Epidermal melanocyte (primary cell): Measurements from ENCODE around the gene RHCE.
"Not testable (repeated sequence)": the region's sequence is repeated elsewhere in the genome, so short reads cannot be mapped to it uniquely, and the experiment has no call there.

Source experiments
- DNase-seq: peaks from one replicate; pipeline ENCODE4 v3.0.0; 2011; ENCODE audit warnings: low spot score; ENCODE audit not compliant: insufficient read length

Gene RHCE

DNA sequence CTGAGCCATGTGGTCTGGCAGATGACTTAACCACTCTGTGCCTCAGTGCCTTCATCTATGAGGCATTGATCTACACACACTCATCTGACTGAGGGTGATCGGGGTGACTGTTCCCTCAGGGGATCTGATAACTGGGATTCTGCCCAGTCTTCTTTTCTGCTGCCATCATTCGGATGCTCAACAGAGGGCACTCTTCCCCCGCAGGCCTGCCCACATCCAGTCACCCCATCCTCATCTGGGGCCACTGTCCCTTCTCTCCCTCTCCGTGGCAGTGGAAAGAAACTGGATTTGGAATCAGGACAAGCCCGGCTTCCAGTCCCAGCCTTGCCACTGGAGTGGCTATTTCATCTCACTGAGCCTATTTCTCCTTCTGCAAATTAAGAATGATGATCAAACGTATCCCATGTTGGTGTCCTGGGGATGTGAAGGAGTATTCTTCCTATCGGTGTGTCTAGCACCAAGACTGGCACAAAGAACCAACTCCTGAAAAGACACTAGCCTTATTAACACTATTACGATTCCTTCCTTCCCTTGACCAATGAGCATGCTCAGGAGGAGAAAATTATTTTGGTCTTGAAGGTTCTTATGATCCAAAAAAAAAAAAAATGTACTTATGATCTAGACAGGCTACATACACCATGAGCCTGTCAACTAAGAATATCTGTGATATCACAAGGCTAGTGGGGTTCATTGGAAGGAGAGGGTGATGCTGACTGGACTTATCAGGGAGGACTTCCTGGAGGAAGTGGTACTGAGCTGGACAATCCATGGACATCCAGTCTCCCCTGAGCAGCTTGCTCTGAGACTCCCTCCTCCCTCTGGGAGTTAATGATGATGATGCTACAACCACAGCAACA is 17.4 kb downstream of the RHCE start:
- not testable (repeated sequence) for DNase-seq

DNA sequence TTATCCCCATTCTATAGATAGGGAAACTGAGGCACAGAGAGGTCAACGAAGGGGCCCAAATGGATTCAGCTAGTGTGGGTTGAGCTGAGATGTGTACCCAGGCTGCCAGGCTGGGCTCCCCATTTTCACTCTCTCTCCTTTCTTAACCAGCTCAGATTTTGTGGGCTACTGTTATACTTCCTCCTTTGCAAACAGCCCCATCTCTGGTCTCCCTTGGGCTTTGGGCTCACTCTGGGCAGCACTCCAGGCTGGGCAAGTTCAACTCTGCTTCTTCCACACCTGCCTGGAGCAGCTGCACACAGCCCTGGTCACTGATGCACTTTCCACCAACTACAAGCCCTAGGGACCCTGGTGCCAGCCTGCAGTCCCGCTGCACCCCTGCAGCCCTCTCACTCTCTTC is 22.5 kb downstream of the RHCE start:
- not testable (repeated sequence) for DNase-seq

DNA sequence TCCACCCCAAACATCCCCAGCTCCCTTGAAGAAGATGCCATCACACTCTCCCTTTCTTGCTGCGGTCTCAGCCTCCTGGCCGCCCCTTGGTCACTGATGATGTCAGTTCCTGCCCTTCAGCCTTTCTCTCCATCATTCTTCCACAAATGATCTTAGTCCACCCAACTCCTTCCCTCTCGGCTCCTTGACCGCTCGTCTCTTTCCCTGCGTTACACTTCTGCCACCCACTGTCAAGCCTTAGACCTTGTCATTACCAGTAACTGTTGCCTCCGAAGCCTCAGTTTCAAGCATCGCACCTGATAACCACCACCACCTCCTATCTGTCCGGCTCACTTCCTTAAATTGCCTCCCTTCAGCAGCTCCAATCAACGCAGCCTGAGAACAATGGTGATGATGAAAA is 23.1 kb downstream of the RHCE start:
- DNase-seq: not testable (repeated sequence)

DNA sequence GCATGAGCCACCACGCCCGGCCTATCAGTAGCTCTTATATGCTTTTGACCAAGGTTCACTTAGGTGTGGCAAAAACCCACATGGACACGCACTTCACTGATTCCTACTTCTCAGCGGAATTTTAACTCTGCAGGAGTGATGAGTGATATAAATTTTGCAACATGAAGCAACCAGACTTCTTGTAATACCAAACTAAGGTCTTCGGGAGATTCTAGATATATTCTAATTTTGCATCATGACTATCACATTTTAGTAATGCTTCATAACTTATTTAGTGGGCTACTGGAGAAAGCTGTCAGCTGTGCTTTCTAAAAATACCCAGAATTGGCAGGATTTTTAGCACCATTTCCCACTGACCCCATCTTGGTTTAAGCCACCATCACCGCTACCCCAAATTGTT is 27.8 kb downstream of the RHCE start:
- no peak for DNase-seq

DNA sequence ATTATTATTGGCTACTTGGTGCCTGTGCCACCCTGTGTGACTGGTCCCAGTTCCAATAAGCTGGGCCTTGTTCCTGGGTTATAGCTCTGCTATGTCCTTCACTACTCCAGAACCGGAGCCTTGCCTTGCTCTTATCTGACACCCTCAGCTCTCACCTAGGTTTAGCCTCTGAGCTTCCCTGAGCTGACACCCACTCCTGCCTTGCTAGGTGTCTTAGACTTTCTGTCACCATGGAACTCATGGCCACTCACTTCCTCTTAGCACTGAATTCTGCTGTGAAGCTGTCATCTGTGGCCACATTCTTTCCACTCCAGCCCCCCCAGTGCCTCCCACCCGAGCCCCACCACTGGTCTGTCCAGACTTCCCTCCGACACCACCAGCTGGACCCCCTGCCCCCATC is 30.9 kb downstream of the RHCE start:
- DNase-seq: not testable (repeated sequence)

DNA sequence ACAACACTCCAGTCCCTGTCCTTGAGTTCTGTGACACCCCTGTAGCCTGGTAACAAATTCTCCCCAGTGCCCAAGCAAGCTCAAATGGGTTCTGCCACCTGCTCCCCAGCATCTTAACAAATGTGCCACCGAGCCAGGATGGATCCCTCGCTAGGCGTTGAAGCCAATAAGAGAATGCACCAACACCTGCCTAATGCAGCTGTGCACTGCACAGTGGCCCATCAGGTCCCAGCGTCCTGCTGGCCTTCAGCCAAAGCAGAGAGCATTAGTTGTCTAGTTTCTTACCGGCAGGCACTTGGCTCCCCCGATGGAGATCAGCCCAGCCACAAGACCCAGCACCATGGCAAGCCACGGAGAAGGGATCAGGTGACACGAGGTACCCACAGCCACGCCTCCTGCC is 31.9 kb downstream of the RHCE start:
- not testable (repeated sequence) for DNase-seq

DNA sequence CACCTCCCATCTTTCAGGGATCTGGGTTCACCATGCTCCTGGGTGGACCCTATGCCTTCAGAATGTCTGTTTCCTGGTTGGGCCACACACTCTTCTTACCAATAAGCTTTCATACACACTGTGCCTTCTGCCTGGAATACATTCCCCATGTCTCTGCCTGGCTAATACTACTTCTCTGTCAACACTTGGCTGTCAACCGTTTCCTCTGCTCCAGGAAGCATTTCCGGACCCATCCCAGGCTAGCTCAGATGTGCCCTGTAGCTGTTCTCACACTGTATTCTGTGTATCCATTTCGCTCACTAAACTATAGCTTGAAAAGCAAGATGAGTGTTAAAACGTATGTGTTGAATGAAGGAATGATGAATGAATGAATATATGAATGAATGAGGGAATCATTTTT is 33.5 kb downstream of the RHCE start:
- not testable (repeated sequence) for DNase-seq

DNA sequence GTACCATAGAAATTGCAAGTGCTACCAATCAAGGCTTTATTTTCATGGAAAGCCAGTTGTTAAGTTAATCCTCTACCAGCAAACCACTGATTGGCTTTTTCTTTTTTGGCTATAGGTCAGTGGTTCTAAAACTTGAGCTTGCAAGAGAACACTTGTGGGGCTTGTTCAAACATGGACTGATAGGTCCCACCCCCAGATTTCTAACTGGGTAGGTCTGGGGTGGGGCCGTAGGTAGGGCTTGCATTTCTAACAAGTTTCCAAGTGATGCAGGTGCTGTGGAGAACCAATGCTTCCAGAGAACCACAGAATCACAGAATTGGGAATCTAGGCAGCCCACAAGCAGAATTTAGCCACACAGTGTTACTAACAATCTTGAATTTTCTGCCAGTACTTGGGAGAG is 36.8 kb downstream of the RHCE start:
- DNase-seq: not testable (repeated sequence)

DNA sequence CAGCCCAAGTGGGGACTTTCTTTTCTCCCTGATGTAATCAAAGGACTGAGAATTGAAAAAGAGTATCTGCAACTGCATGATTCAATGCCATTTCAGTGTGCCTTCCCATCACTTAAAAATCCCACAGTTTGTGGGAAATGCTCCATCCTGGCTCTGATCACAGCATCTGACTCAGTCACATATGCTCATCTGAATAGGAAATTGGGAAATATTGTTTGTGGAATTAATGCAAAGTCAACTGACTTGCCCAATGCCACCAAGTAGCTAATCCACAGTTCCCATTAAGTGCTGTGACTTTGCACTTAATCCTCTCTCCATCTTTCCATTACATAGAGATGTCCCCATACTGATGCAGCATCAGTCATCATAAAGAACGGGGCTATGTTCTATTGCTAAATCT is 37.5 kb downstream of the RHCE start:
- not testable (repeated sequence) for DNase-seq

DNA sequence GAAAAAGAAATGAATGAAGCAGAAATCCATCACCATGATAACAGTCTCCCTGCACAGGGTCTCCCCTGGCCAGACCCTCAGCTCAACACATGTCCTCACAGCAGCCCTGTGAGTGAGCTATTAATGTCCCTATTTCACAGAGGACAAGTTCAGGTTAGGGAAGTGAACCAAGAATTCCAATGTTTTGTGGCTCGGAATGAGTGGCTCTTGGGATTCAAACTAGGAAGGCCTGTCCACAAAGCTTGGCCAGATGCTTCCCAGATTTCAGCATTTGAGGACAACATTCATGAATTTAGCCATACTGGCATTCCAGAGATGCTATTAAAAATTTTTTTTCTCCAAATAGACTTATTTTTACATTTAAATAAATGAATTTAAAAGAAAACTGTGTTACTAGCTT is 38.1 kb downstream of the RHCE start:
- not testable (repeated sequence) for DNase-seq

DNA sequence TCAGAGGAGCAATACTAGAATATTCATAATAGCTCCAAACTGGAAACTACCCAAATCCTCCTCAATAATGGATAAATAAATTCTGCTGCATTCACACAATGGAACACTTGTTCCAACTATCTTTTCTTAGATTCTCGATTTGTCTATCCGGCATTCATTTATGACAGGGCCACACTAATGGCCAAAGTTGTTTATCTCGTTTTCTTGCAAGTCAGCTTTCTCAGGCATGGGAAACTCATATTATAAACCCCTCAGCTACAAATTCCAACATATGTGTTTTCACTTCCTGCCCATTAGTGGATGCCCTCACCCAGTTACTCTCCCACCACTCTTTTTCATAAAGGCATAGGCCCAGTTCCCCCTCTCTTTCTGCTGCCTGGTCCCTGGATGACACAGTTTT is 42.3 kb downstream of the RHCE start:
- DNase-seq: not testable (repeated sequence)

DNA sequence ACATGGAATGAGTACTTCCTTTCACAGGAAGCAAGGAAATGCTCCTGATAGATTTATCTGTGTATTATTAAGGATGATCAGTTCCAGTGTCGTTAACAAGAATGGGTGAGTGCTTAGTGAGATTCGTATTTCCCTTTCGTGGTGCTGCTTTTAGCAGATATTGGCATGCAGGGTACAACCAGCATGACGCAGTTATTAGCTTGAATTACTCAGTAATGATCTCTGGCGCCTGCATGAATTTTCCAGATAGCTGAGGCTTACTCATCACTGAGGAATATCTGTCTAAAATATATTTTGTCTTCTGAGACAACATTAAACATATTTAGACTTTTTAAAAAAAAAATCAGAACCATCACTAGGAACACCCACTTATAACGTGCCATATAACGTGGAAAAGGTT is 48.9 kb downstream of the RHCE start:
- DNase-seq: not testable (repeated sequence)

DNA sequence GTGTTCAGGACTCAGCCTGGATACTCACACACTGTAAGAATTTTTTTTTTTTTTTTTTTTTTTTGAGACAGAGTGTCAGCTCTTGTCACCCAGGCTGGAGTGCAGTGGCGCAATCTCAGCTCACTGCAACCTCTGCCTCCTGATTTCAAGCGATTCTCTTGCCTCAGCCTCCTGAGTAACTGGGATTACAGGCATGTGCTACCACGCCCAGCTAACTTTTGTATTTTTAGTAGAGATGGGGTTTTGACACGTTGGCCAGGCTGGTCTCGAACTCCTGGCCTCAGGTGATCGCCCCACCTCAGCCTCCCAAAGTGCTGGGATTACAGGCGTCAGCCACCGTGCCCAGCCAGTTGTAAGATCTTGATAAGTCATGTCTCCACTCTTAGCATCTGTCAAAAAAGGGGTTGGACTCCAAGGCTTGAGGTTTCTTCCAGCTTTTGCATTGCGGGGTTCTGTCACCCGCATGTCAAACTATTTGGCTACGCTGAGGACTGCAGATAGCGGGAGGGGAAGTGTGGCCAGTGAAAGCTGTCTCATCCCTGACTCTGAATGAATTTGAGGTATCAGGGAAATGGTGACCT is 50.8 kb downstream of the RHCE start:
- DNase-seq: not testable (repeated sequence)

DNA sequence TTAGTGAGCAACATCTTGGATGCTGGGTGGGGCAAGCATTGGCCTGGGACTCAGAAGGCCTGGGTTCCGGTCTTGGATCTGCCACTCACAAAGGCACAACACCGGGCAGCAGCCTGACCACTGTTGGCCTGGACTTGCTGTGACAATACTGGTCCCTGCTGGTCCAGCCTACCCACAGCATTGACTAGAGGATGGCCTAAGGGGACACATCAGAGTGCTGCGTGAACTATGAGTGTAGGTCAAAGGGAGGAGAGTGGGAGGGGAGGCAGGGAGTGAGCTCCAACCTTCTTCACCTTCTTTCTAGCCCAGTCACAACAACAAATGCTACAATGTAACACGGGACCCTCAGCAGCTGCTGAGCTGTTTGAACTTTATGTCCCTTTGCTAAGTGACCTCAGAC is 51.4 kb downstream of the RHCE start:
- no peak for DNase-seq

DNA sequence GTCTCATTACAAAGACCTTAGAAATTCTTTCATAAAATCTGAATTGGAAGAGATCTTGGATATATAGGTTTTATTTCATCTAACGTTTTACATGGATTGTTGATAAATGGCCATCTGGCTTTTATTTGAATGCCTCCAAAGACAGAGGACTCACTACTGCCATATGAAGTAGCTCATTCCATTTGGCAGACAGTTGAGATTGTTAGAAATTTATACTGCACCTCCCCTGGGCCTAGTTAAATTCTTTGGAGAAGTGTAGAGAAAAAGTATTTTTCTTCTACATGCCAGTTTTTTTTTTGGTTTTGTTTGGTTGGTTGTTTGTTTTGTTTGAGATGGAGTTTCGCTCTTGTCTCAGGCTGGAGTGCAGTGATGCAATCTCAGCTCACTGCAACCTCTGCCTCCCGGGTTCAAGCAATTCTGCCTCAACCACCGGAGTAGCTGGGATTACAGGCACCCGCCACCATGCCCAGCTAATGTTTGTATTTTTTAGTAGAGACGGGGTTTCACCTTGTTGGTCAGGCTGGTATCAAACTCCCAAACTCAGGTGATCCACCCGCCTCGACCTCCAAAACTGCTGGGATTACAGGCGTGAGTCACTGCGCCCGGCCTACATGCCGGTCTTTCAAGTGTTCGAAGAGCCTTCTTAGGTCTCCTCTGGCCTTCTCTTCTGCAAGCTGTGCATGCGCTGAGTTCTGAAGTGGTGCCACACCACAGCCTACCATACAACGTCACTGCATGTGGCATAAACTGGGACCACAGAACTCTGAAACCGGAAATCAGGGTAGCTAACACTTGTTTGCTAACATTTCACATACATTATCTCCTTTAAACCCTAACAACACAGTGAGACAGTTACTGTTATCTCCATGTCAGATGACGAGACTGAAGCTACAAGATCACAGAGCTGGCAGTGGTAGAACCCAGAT is 57.7 kb downstream of the RHCE start:
- not testable (repeated sequence) for DNase-seq

DNA sequence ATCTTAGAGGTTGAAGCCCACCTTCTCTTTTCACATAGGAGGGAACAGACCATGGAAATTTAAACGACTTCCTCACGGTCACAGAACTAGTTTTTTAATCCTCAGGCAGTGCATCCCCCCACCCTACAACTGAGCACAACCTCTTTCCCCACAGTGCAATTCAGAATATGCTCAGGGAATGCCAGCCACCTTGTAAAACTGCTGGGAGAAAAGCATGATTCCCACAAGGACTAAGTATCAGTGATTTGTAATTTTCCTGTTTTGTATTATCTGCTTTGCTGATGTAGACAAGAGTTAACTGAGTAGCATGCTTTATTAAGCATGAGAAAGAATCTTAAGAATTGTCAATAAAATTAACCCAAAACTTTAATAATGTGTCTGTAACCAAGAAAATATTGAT is 58.7 kb downstream of the RHCE start:
- no peak for DNase-seq

DNA sequence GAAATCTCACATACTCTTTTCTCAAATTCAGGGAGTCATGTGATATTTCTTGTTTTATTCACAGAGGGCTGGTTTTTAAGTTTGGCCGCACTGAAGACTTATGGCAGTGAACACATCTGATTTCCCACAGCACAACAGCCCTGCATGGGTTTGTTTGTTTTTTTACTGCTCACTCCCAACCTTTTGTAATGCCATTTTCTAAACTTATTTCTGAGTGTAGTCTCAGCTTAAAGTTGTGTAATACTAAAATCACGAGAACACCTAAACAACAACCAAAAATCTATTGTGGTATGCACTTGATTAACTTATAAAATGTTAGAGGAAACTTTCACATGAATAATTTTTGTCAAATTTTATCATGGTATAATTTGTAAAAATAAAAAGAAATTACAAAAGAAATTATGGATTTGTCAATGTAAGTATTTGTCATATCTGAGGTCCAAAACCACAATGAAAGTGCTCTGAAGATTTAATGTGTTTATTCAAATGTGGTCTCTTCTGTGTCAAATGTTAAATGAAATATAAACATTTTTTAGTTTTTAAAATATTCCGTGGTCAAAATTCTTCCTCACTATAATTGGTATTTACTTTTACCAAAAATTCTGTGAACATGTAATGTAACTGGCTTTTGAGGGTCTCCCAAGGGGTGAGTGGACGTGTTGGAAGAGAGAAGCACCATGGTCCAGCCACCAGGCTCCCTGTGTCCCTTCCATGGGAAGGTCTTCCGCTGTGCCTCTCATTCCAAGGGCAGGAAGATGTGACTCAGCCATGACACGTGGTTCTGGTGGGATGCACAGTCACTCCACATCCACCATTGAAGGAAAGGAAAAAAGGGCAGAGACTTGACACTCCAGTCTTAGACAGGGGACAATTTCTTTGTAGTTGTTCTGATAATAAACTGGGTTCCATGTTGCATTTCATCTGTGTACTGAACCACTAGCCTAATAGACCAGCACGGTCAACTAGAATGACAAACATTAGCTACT is 59.7 kb downstream of the RHCE start:
- DNase-seq: no peak

DNA sequence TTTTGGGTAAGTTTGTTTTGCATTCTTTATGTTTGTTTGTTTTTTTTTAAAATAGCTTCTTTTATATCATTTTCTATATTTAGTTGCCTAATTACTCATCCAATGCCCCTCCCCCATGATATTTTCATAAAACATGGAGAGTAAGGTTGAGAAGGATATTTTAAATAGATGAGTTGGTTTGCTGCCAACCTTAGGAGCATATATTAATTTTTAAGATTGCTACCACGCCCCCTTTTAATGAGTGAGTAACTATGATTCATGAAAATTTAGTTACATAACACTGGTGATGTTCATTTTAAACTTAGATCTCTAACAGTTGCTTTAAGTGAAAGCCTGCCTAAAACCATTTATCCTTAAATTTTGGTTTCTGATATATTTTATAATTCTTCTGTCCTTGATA is 63.8 kb downstream of the RHCE start:
- no peak for DNase-seq

DNA sequence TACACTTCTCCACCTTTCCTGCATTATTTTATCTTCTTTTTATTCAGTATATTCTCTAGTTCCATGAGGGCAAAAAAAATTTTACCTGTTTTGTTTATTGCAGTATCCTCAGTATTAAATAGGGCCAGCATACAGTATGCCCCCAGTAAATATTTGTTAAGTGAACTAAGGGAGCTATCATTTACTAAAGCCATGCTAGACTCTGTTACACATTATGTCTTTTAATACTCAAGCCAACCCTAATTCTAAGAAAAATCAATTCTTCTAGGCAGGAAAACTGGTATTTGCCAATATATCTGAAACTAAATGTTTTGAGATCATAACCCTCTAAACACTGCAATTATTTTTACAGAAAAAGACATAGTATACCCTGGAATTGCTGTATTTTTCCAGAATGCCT is 64.2 kb downstream of the RHCE start:
- DNase-seq: no peak

DNA sequence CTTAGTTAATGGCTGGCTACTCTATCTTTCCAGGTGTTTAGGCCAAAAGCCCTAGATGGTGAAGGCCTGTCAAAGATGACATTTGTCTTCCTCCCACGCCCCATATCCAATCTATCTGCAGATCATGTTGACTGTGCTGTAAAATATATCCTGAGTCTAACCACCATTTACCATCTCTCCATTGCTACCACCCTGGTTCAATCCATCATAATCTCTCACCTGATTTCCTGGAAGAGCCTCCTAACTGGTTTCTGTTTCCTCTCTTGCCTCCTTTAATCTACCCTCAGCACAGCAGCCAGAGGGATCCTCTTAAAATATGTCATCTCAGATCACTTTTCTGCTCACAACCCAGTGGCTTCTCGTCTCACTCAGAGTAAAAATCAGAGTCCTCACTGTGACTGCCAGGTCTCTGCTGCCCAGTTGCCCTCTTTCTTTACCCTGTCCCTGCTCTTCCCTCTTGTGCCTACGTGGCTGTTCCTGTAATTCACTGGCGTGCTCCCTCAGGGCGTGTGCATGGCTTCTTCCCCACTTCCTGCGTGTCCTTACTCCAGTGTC is 64.7 kb downstream of the RHCE start:
- DNase-seq: no peak
